Mesendoderm (in vitro differentiated cells): ENCODE measurements around the gene ARPC3.
A peak's percentile ranks its signal among the peaks of the same experiment; 100 is the strongest.
"Not testable (repeated sequence)": the region's sequence is repeated elsewhere in the genome, so short reads cannot be mapped to it uniquely, and the experiment has no call there.

Experiments
- DNase-seq: peaks from one replicate; pipeline ENCODE4 v3.0.0; 2013
- H2AK5ac ChIP-seq: 2 replicates; pipeline ENCODE4 v1.6.1; 2013; ENCODE audit warnings: low read length, inconsistent platforms
- H2BK120ac ChIP-seq: 2 replicates; pipeline ENCODE4 v1.6.1; 2013; ENCODE audit warnings: low read depth, mild to moderate bottlenecking, low read length, moderate library complexity, mixed read lengths
- H2BK15ac ChIP-seq: replicated peaks from 2 replicates; pipeline ENCODE4 v1.6.1; 2013; ENCODE audit warnings: low read depth, mild to moderate bottlenecking, moderate library complexity
- H2BK5ac ChIP-seq: 2 replicates; pipeline ENCODE4 v1.6.1; 2013; ENCODE audit warnings: low read length, inconsistent platforms
- H3K18ac ChIP-seq: 2 replicates; pipeline ENCODE4 v1.6.1; 2013; ENCODE audit warnings: mild to moderate bottlenecking, low read length, mixed read lengths
- H3K23ac ChIP-seq: one replicate; pipeline ENCODE4 v1.6.1; 2013; ENCODE audit warnings: low read length
- H3K27ac ChIP-seq: 2 replicates; pipeline ENCODE4 v1.5.1; 2013; ENCODE audit warnings: low read depth, mild to moderate bottlenecking, inconsistent platforms, low read length, moderate library complexity
- H3K27me3 ChIP-seq: 2 replicates; pipeline ENCODE4 v1.6.1; 2013; ENCODE audit warnings: low read length, control low read depth, mild to moderate bottlenecking, inconsistent platforms; ENCODE audit not compliant: insufficient read depth, poor library complexity
- H3K36me3 ChIP-seq: 2 replicates; pipeline ENCODE4 v1.6.1; 2013; ENCODE audit warnings: low read length, inconsistent platforms; ENCODE audit not compliant: control insufficient read depth, insufficient read depth
- H3K4ac ChIP-seq: one replicate; pipeline ENCODE4 v1.6.1; 2013; ENCODE audit warnings: low read depth, mild to moderate bottlenecking, low read length, moderate library complexity
- H3K4me1 ChIP-seq: 2 replicates; pipeline ENCODE4 v1.6.1; 2013; ENCODE audit warnings: low read depth, low read length, inconsistent platforms; ENCODE audit not compliant: control insufficient read depth
- H3K4me2 ChIP-seq: 2 replicates; pipeline ENCODE4 v1.6.1; 2013; ENCODE audit warnings: low read length
- H3K4me3 ChIP-seq: 2 replicates; pipeline ENCODE4 v1.5.1; 2013; ENCODE audit warnings: mild to moderate bottlenecking, low read length
- H3K56ac ChIP-seq: one replicate; pipeline ENCODE4 v1.6.1; 2013; ENCODE audit warnings: low read length
- H3K79me1 ChIP-seq: 2 replicates; pipeline ENCODE4 v1.6.1; 2013; ENCODE audit warnings: low read length, inconsistent platforms
- H3K79me2 ChIP-seq: 2 replicates; pipeline ENCODE4 v1.6.1; 2013; ENCODE audit warnings: mild to moderate bottlenecking, low read length; ENCODE audit not compliant: control insufficient read depth, insufficient read depth
- H3K9ac ChIP-seq: 2 replicates; pipeline ENCODE4 v1.6.1; 2013; ENCODE audit warnings: low read length, inconsistent platforms
- H4K5ac ChIP-seq: one replicate; pipeline ENCODE4 v1.6.1; 2013; ENCODE audit warnings: low read length
- H4K8ac ChIP-seq: one replicate; pipeline ENCODE4 v1.6.1; 2013; ENCODE audit warnings: low read depth, mild to moderate bottlenecking, control low read depth, low read length, moderate library complexity
- WGBS: extraction: QIAGEN DNeasy Blood & Tissue Kit; methylation state at CpG from one replicate; pipeline ENCODE4 v1.1.7; 2013; ENCODE audit warnings: low lambda C conversion rate, missing lambda C conversion rate; ENCODE audit not compliant: insufficient coverage; ENCODE audit errors: extremely low coverage; 5-methylcytosine and 5-hydroxymethylcytosine counted together

The ARPC3 gene

DNA sequence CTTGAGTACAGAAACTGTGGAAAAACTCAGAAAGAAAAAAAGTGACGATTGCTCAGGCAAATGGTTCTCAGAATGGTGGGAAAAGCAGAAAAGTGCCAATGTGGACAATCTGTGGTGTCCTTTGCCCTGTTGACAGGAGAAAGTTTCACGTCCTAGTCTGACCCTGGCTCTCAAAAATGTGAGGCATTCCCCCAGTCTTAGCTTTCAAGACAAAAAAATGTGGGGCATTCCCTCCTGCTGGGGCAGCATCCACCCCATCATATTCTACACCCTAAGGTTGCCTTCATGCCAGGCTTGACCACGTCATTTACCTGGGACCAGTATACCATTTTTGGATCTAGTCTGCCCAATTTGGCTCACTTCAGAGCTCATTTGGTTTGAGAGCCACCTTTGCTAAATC is 25.9 kb downstream of the ARPC3 start:
- Histone ChIP-seq H3K79me1 (no peaks in the 10 kb centered on the region), H3K4me3 (no peak overlapping the region), H2BK5ac (no peak overlapping the region), H2BK15ac (no peak overlapping the region), H3K9ac (no peak overlapping the region), H3K4ac (no peak overlapping the region), H3K27me3 (no peaks in the 10 kb centered on the region), H4K8ac (no peak overlapping the region), H3K4me2 (no peak overlapping the region), H2BK120ac (no peak overlapping the region), H3K4me1 (no peaks in the 10 kb centered on the region), H3K79me2 (no peaks in the 10 kb centered on the region), H3K27ac (no peak overlapping the region), H3K36me3 (no peaks in the 10 kb centered on the region), H3K56ac (no peak overlapping the region), H3K18ac (no peak overlapping the region), H2AK5ac (no peak overlapping the region), H3K23ac (no peak overlapping the region), H4K5ac (no peak overlapping the region)
- DNase-seq, result peak; percentile 73
- WGBS, result no CpG with 5 or more reads among the region's 3 CpGs

DNA sequence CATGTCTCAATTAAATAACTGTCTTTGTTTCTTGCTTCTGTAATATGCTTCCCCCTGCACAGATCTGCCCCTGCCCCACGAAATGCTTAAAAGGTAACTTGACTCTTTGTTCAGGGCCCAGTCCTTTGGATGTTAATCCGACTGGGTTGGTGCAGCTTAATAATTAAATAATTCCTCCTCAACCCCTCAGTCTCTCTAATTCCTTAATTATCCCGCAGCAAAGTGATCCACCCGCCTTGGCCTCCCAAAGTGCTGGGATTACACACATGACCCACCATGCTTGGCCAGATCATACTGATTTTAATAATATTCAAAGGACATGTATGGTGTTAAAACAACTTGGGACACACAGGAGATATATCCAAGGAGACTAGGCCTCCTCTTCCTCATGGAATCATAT is 28.4 kb downstream of the ARPC3 start:
- WGBS, result no CpG with 5 or more reads among the region's 4 CpGs
- Histone ChIP-seq H3K4me1 (no peaks in the 10 kb centered on the region), H3K4ac (no peak overlapping the region), H3K56ac (no peak overlapping the region), H3K27me3 (no peaks in the 10 kb centered on the region), H4K8ac (no peak overlapping the region), H2AK5ac (no peak overlapping the region), H2BK5ac (no peak overlapping the region), H2BK120ac (no peak overlapping the region), H3K23ac (no peak overlapping the region), H4K5ac (no peak overlapping the region), H2BK15ac (no peak overlapping the region), H3K9ac (no peak overlapping the region), H3K4me2 (no peak overlapping the region), H3K18ac (no peak overlapping the region), H3K79me2 (no peaks in the 10 kb centered on the region), H3K27ac (no peak overlapping the region), H3K36me3 (no peaks in the 10 kb centered on the region), H3K79me1 (no peaks in the 10 kb centered on the region), H3K4me3 (no peak overlapping the region)
- DNase-seq, result no peak

DNA sequence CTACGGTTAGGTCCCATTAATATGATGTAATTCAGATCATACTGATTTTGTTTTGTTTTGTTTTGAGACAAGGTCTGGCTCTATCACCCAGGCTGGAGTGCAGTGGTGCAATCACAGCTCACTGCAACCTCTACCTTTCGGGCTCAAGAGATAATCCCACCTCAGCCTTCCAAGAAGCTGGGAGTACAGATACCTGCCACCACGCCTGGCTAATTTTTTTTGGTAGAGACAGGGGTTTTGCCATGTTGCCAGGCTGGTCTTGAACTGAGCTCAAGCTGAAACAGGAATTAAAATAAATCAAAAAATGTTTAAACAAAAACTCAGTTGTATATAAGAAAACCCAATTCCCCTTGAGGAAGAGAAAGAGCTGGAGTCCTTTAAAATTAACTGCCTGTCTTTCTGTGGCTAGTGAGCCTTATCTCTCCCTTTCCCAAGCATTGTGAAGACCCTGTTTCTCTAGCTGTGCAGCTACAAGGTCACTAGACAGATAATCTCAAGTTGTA is 28.9 kb downstream of the ARPC3 start:
- H3K18ac ChIP-seq, result no peak overlapping the region
- H3K79me2 ChIP-seq, result no peaks in the 10 kb centered on the region
- H3K36me3 ChIP-seq, result no peaks in the 10 kb centered on the region
- H3K27ac ChIP-seq, result no peak overlapping the region
- H3K56ac ChIP-seq, result no peak overlapping the region
- no peak overlapping the region for H3K9ac ChIP-seq
- H3K4ac ChIP-seq, result no peak overlapping the region
- H3K79me1 ChIP-seq, result no peaks in the 10 kb centered on the region
- H3K27me3 ChIP-seq, result no peaks in the 10 kb centered on the region
- no CpG with 5 or more reads among the region's 3 CpGs for WGBS
- no peak overlapping the region for H3K4me2 ChIP-seq
- no peak overlapping the region for H2BK120ac ChIP-seq
- H2BK5ac ChIP-seq, result no peak overlapping the region
- H4K8ac ChIP-seq, result no peak overlapping the region
- H4K5ac ChIP-seq, result no peak overlapping the region
- H2AK5ac ChIP-seq, result no peak overlapping the region
- no peak overlapping the region for H2BK15ac ChIP-seq
- no peak overlapping the region for H3K4me3 ChIP-seq
- H3K4me1 ChIP-seq, result no peaks in the 10 kb centered on the region
- H3K23ac ChIP-seq, result no peak overlapping the region
- DNase-seq, result no peak

DNA sequence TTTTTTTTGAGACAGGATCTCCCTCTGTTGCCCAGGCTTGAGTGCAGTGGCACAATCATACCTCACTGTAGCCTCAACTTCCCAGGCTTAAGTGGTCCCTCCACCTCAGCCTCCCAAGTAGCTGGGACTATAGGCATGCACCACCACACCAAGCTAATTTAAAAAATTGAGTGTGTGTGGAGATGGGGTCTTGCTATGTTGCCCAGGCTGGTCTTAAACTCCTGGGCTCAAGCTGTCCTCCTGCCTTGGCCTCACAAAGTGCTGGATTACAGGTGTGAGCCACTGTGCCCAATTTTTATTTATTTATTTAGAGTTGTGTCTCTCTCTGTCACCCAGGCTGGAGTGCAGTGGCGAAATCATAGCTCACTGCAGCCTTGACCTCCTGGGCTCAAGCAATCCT is 29.5 kb downstream of the ARPC3 start:
- H3K4me3 ChIP-seq, H3K23ac ChIP-seq, H3K79me2 ChIP-seq, H2BK5ac ChIP-seq, H4K8ac ChIP-seq, H2BK120ac ChIP-seq, H3K9ac ChIP-seq, H4K5ac ChIP-seq, H3K79me1 ChIP-seq, H2AK5ac ChIP-seq, H3K4me2 ChIP-seq, H2BK15ac ChIP-seq, H3K4ac ChIP-seq, H3K27ac ChIP-seq, H3K18ac ChIP-seq, H3K56ac ChIP-seq, H3K27me3 ChIP-seq, DNase-seq, H3K4me1 ChIP-seq, H3K36me3 ChIP-seq: not testable (repeated sequence)
- no CpG with 5 or more reads among the region's 1 CpG for WGBS

DNA sequence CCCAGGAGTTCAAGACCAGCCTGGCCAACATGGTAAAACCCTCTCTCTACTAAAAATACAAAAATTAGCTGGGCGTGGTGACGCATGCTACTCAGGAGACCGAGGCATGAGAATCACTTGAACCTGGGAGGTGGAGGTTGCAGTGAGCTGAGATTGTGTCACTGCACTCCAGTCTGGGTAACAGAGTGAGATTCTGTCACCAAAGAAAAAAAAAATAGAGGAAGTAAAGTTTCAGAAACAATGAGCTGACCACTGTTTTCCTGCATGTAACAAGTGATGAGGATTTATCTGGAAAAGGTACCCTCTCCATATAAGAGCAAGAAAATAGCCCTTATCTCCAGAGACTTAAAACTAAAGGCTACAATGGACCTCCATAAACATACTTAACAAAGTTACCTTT is 33.0 kb downstream of the ARPC3 start:
- H3K36me3 ChIP-seq, H3K9ac ChIP-seq, H3K4ac ChIP-seq, H3K79me1 ChIP-seq, H3K27ac ChIP-seq, H3K56ac ChIP-seq, H2BK5ac ChIP-seq, H3K4me2 ChIP-seq, H3K18ac ChIP-seq, H3K79me2 ChIP-seq, H3K23ac ChIP-seq, H2AK5ac ChIP-seq, H2BK15ac ChIP-seq, H3K4me1 ChIP-seq, DNase-seq, H2BK120ac ChIP-seq, H4K5ac ChIP-seq, H3K27me3 ChIP-seq, H4K8ac ChIP-seq, H3K4me3 ChIP-seq: not testable (repeated sequence)
- no CpG with 5 or more reads among the region's 3 CpGs for WGBS

DNA sequence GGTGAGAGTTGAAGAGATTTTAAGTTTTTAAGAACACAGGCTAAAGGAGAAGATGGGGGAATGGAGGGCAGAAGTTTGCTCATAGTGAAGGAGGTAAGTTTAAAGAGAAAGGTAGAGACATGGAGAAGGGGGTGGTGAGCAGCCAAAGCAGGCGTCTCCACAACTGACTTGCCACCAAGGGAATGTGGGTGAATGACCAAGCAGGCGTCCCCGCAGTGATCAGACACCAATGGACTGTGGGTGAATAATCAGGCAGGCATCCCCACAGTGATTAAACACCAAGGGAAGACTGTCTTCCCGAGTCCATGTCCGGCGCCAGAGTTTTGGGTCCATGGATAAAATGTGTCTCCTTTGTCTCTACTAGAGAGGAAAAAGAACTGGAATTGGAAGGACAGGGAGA is 40.1 kb downstream of the ARPC3 start:
- not testable (repeated sequence) for H2BK120ac ChIP-seq, H3K18ac ChIP-seq, H3K23ac ChIP-seq, H3K27ac ChIP-seq, DNase-seq, H3K4me3 ChIP-seq, H4K5ac ChIP-seq, H3K4me2 ChIP-seq, H3K79me1 ChIP-seq, H3K79me2 ChIP-seq, H3K4me1 ChIP-seq, H3K27me3 ChIP-seq, H3K9ac ChIP-seq, H3K36me3 ChIP-seq, H2AK5ac ChIP-seq, H2BK15ac ChIP-seq
- Histone ChIP-seq H3K4ac (peak overlapping the region; percentile 58), H4K8ac (peak overlapping the region; percentile 28), H2BK5ac (peak overlapping the region; percentile 63), H3K56ac (peak overlapping the region; percentile 42)
- no CpG with 5 or more reads among the region's 6 CpGs for WGBS
